WTC11 (cell line): ENCODE results near the gene TYMS. TPM values are rescaled to one million over a fixed set of nuclear protein-coding genes. Genes with fewer than 3 reads are reported as not detected.

Experiments used
- ATAC-seq: fragments of 200-7000 bp; cut with Tn5 transposase; 2 replicates; pipeline ENCODE4 v1.10.0; 2021; ENCODE audit warnings: mild to moderate bottlenecking, moderate library complexity
- CTCF ChIA-PET: fragments of 300-600 bp; sonication (Branson Sonifier 250); formaldehyde crosslinking; loops from one replicate; lab custom pipeline; 2021; ENCODE audit warnings: antibody characterized with exemption; lab: Charles Lee
- POLR2A ChIA-PET: fragments of 350-600 bp; sonication (Branson Sonifier 250); formaldehyde crosslinking; loops from one replicate; lab custom pipeline; 2021; ENCODE audit warnings: antibody characterized with exemption; lab: Charles Lee
- DNase-seq: peaks from one replicate; pipeline ENCODE4 v3.0.0; 2021; ENCODE audit warnings: low spot score
- H3K27ac Mint-ChIP-seq: 2 replicates; pipeline ENCODE4 v1.8.0; 2021; ENCODE audit warnings: mixed read lengths
- H3K27me3 Mint-ChIP-seq: 2 replicates; pipeline ENCODE4 v1.8.0; 2021; ENCODE audit warnings: low read depth, mild to moderate bottlenecking, moderate library complexity, mixed read lengths
- H3K36me3 Mint-ChIP-seq: 2 replicates; pipeline ENCODE4 v1.8.0; 2021; ENCODE audit warnings: mixed read lengths
- H3K4me1 Mint-ChIP-seq: 2 replicates; pipeline ENCODE4 v1.8.0; 2022; ENCODE audit warnings: mixed read lengths
- H3K4me3 Mint-ChIP-seq: 2 replicates; pipeline ENCODE4 v1.8.0; 2021; ENCODE audit warnings: mild to moderate bottlenecking, moderate library complexity, mixed read lengths
- H3K9me3 Mint-ChIP-seq: 2 replicates; pipeline ENCODE4 v1.8.0; 2021; ENCODE audit warnings: mixed read lengths
- AFF4 ChIP-seq: sonication (generic); formaldehyde crosslinking; IDR thresholded peaks from 2 replicates; pipeline ENCODE4 v1.8.1; 2023; ENCODE audit warnings: mild to moderate bottlenecking, missing genetic modification reagents, borderline replicate concordance
- EMX1 ChIP-seq: fragments of 250-450 bp; sonication (Bioruptor Pico); IDR thresholded peaks from 2 replicates; pipeline ENCODE4 v1.8.0; 2021; ENCODE audit warnings: mild to moderate bottlenecking
- ETV6 ChIP-seq: sonication (generic); formaldehyde crosslinking; IDR thresholded peaks from 2 replicates; pipeline ENCODE4 v1.8.1; 2022; ENCODE audit warnings: mild to moderate bottlenecking, missing genetic modification reagents
- FOXJ3 ChIP-seq: sonication (generic); formaldehyde crosslinking; IDR thresholded peaks from 2 replicates; pipeline ENCODE4 v1.9.0; 2021; ENCODE audit warnings: missing genetic modification reagents, mild to moderate bottlenecking, borderline replicate concordance
- FOXP4 ChIP-seq: sonication (generic); formaldehyde crosslinking; IDR thresholded peaks from 2 replicates; pipeline ENCODE4 v1.8.0; 2022; ENCODE audit warnings: mild to moderate bottlenecking, missing genetic modification reagents
- GRHL2 ChIP-seq: fragments of 250-450 bp; sonication (Bioruptor Pico); IDR thresholded peaks from 2 replicates; pipeline ENCODE4 v1.8.0; 2022; ENCODE audit warnings: mild to moderate bottlenecking, moderate library complexity; ENCODE audit not compliant: insufficient replicate concordance, severe bottlenecking
- HMGA2 ChIP-seq: fragments of 250-450 bp; sonication (Bioruptor Pico); IDR thresholded peaks from 2 replicates; pipeline ENCODE4 v1.4.0; 2021; ENCODE audit warnings: mild to moderate bottlenecking, moderate library complexity
- HMGXB4 ChIP-seq: sonication (generic); formaldehyde crosslinking; IDR thresholded peaks from 2 replicates; pipeline ENCODE4 v1.8.1; 2023; ENCODE audit warnings: mild to moderate bottlenecking, moderate library complexity, missing genetic modification reagents
- JAZF1 ChIP-seq: fragments of 250-450 bp; sonication (Bioruptor Pico); IDR thresholded peaks from 2 replicates; pipeline ENCODE4 v1.9.0; 2021; ENCODE audit warnings: moderate library complexity, mild to moderate bottlenecking, inconsistent platforms
- JUN ChIP-seq: sonication (generic); formaldehyde crosslinking; IDR thresholded peaks from 2 replicates; pipeline ENCODE4 v1.8.0; 2023; ENCODE audit warnings: mild to moderate bottlenecking, missing genetic modification reagents
- KAT7 ChIP-seq: sonication (generic); formaldehyde crosslinking; IDR thresholded peaks from 2 replicates; pipeline ENCODE4 v1.8.1; 2023; ENCODE audit warnings: missing genetic modification reagents, mild to moderate bottlenecking, borderline replicate concordance
- MLX ChIP-seq: sonication (generic); formaldehyde crosslinking; IDR thresholded peaks from 2 replicates; pipeline ENCODE4 v1.8.1; 2023; ENCODE audit warnings: mild to moderate bottlenecking, missing genetic modification reagents, moderate library complexity
- MYBL2 ChIP-seq: sonication (generic); formaldehyde crosslinking; IDR thresholded peaks from 2 replicates; pipeline ENCODE4 v1.8.1; 2023; ENCODE audit warnings: mild to moderate bottlenecking, moderate library complexity, missing genetic modification reagents
- NFATC4 ChIP-seq: fragments of 250-450 bp; sonication (Bioruptor Pico); IDR thresholded peaks from 2 replicates; pipeline ENCODE4 v1.9.0; 2021; ENCODE audit warnings: mild to moderate bottlenecking
- PRRX2 ChIP-seq: fragments of 250-450 bp; sonication (Bioruptor Pico); IDR thresholded peaks from 2 replicates; pipeline ENCODE4 v1.8.0; 2021; ENCODE audit warnings: mild to moderate bottlenecking
- RELA ChIP-seq: sonication (generic); formaldehyde crosslinking; IDR thresholded peaks from 2 replicates; pipeline ENCODE4 v1.8.1; 2022; ENCODE audit warnings: missing genetic modification reagents, mild to moderate bottlenecking, borderline replicate concordance
- RORB ChIP-seq: fragments of 250-450 bp; sonication (Bioruptor Pico); IDR thresholded peaks from 2 replicates; pipeline ENCODE4 v1.9.0; 2021; ENCODE audit warnings: mild to moderate bottlenecking
- SMAD3 ChIP-seq: sonication (generic); formaldehyde crosslinking; IDR thresholded peaks from 2 replicates; pipeline ENCODE4 v1.8.0; 2022; ENCODE audit warnings: missing genetic modification reagents, mild to moderate bottlenecking, borderline replicate concordance
- SP1 ChIP-seq: sonication (generic); formaldehyde crosslinking; conservative IDR thresholded peaks from 2 replicates; pipeline ENCODE4 v1.8.1; 2022; ENCODE audit warnings: missing genetic modification reagents
- TCF7 ChIP-seq: sonication (generic); formaldehyde crosslinking; IDR thresholded peaks from 2 replicates; pipeline ENCODE4 v1.8.0; 2022; ENCODE audit warnings: mild to moderate bottlenecking, low read depth, missing genetic modification reagents, moderate library complexity
- TEAD1 ChIP-seq: sonication (generic); formaldehyde crosslinking; IDR thresholded peaks from 2 replicates; pipeline ENCODE4 v1.8.0; 2022; ENCODE audit warnings: mild to moderate bottlenecking, missing genetic modification reagents
- ZNF263 ChIP-seq: sonication (generic); formaldehyde crosslinking; IDR thresholded peaks from 2 replicates; pipeline ENCODE4 v1.8.1; 2022; ENCODE audit warnings: low read depth, mild to moderate bottlenecking, moderate library complexity, missing genetic modification reagents
- ZNF396 ChIP-seq: fragments of 250-450 bp; sonication (Bioruptor Pico); IDR thresholded peaks from 2 replicates; pipeline ENCODE4 v1.8.0; 2021; ENCODE audit warnings: mild to moderate bottlenecking, moderate library complexity, borderline replicate concordance
- ZNF512 ChIP-seq: sonication (generic); formaldehyde crosslinking; IDR thresholded peaks from 2 replicates; pipeline ENCODE4 v1.8.1; 2022; ENCODE audit warnings: missing genetic modification reagents, borderline replicate concordance
- ZNF671 ChIP-seq: fragments of 250-450 bp; sonication (Bioruptor Pico); IDR thresholded peaks from 2 replicates; pipeline ENCODE4 v1.8.0; 2021; ENCODE audit warnings: mild to moderate bottlenecking
- total RNA-seq: library from RNA; stranded (reverse); gene quantifications from 3 replicates; pipeline ENCODE4 v1.2.3, GENCODE V29; 2021

The TYMS gene
- total RNA-seq, 1 experiment from 2014 or later, result 86.4 TPM

GRCh38 chr18:634551-635045 lies 22.9 kb upstream of the TYMS start:
- ATAC-seq, result peak; percentile 61
- ChIA-PET POLR2A (interaction anchor here (1.2 kb wide), 1 partner anchor 23 kb away, joined by 7 read pairs; the partner anchor contains the start of gene TYMS), CTCF (interaction anchor here (1.0 to 1.5 kb wide), 5 partner anchors 9 to 38 kb away, joined by 3 to 7 read pairs (median 3); partner anchors contain the start of gene CLUL1)
- no peaks in the 10 kb centered on the region for H3K27me3 Mint-ChIP-seq
- peak overlapping the region; percentile 54 for H3K4me3 Mint-ChIP-seq
- H3K36me3 Mint-ChIP-seq, result no peaks in the 10 kb centered on the region; the same call in 1 of the 2 replicates
- peaks cover 10% of the 10 kb centered on the region for H3K9me3 Mint-ChIP-seq
- no peak for TF ChIP-seq ZNF512
- no peak for TF ChIP-seq RELA
- TF ChIP-seq ZNF396 (CRISPR knock-in tag), result no peak
- TF ChIP-seq HMGXB4 (CRISPR knock-in tag), result no peak
- no peak for TF ChIP-seq ZNF671 (CRISPR knock-in tag)
- no peak for TF ChIP-seq PRRX2 (CRISPR knock-in tag)
- TF ChIP-seq MLX (CRISPR knock-in tag), result no peak
- TF ChIP-seq HMGA2 (CRISPR knock-in tag), result no peak
- TF ChIP-seq AFF4 (CRISPR knock-in tag), result no peak
- no peak for TF ChIP-seq JUN (CRISPR knock-in tag)
- no peak for TF ChIP-seq RORB (CRISPR knock-in tag)
- peak; percentile 24; the same call in 1 of the 2 replicates for TF ChIP-seq FOXP4 (CRISPR knock-in tag)
- TF ChIP-seq SP1 (CRISPR knock-in tag), result no peak
- TF ChIP-seq TCF7 (CRISPR knock-in tag), result no peak
- no peak for TF ChIP-seq ZNF263
- TF ChIP-seq MYBL2 (CRISPR knock-in tag), result 0 out of 2 replicates have a peak, but pooled peaks have one; percentile 16
- no peak for TF ChIP-seq EMX1 (CRISPR knock-in tag)
- no peak for TF ChIP-seq SMAD3 (CRISPR knock-in tag)
- no peak for TF ChIP-seq GRHL2 (CRISPR knock-in tag)
- no peak for TF ChIP-seq KAT7
- TF ChIP-seq JAZF1 (CRISPR knock-in tag), result no peak
- peak; percentile 52; the same call in 1 of the 2 replicates for TF ChIP-seq TEAD1
- TF ChIP-seq FOXJ3, result no peak
- no peak for TF ChIP-seq NFATC4 (CRISPR knock-in tag)
- TF ChIP-seq ETV6 (CRISPR knock-in tag), result peak; percentile 75
- TF ChIP-seq, all 79 proteins: peak for 4
- peak overlapping the region; percentile 77 for H3K27ac Mint-ChIP-seq
- H3K4me1 Mint-ChIP-seq, result peaks cover 31% of the 10 kb centered on the region
- no peak for DNase-seq
